Esophagus muscularis mucosa (tissue), 4 donors: ENCODE measurements around the gene MTTP. TPM values are rescaled to one million over a fixed set of nuclear protein-coding genes. Genes with fewer than 3 reads are reported as not detected.
A peak's percentile ranks its signal among the peaks of the same experiment; 100 is the strongest.

ENCODE experiments used
- DNase-seq: peaks from one replicate; pipeline ENCODE4 v3.0.0-alpha.2; 2017; ENCODE audit errors: extremely low spot score
- H3K27ac ChIP-seq, 4 donors: fragments of 200-600 bp; sonication (generic); replicated peaks in 1 of 4; 1 replicate in 3 of 4; 2 replicates in 1 of 4; pipeline ENCODE4 v1.5.1; 2016 to 2019; ENCODE audit warnings: mild to moderate bottlenecking in 1 of 4
- H3K27me3 ChIP-seq, 4 donors: fragments of 200-600 bp; sonication (generic); one replicate each; pipeline versions ENCODE4 v1.5.1 to v1.6.0; 2016 to 2019
- H3K36me3 ChIP-seq, 4 donors: fragments of 200-600 bp; sonication (generic); one replicate each; pipeline ENCODE4 v1.5.1; 2016 to 2019
- H3K4me1 ChIP-seq, 4 donors: fragments of 200-600 bp; sonication (generic); one replicate each; pipeline ENCODE4 v1.5.1; 2016 to 2019
- H3K4me3 ChIP-seq, 4 donors: fragments of 200-600 bp; sonication (generic); 1 replicate in 2 of 4; 2 replicates in 2 of 4; pipeline ENCODE4 v1.5.1; 2016 to 2019; ENCODE audit warnings: mild to moderate bottlenecking in 4 of 4, moderate library complexity in 1 of 4
- H3K9me3 ChIP-seq, 4 donors: fragments of 200-600 bp; sonication (generic); 1 replicate in 3 of 4; 2 replicates in 1 of 4; pipeline ENCODE4 v1.5.1; 2016 to 2019
- CTCF ChIP-seq, 3 experiments: fragments of 200-600 bp in 2 of 3; fragments of 450-650 bp in 1 of 3; sonication (generic) in 2 of 3; IDR thresholded peaks; one replicate each; pipeline ENCODE4 v1.5.1; 2017 to 2019; ENCODE audit warnings: antibody characterized with exemption in 3 of 3, mild to moderate bottlenecking in 2 of 3, moderate library complexity in 1 of 3
- EP300 ChIP-seq: sonication (generic); formaldehyde crosslinking; IDR thresholded peaks from one replicate; pipeline ENCODE4 v1.6.1; 2017; ENCODE audit warnings: antibody characterized with exemption
- POLR2A ChIP-seq: fragments of 450-650 bp; IDR thresholded peaks from one replicate; pipeline ENCODE4 v1.6.1; 2017; ENCODE audit warnings: antibody characterized with exemption, moderate library complexity, mild to moderate bottlenecking, low read depth
- POLR2AphosphoS5 ChIP-seq, 2 donors: sonication (generic); formaldehyde crosslinking; IDR thresholded peaks; one replicate each; pipeline ENCODE4 v1.6.1; 2017; ENCODE audit warnings: antibody characterized with exemption in 2 of 2
- WGBS: methylation state at CpG from one replicate; pipeline ENCODE4 v1.1.5; 2018; 5-methylcytosine and 5-hydroxymethylcytosine counted together
- intact Hi-C: fragments of 100-400 bp; cut with DNase I; formaldehyde crosslinking; loops from one replicate; pipeline ENCODE4 v1.15.1; 2023
- total RNA-seq, 4 donors: library from RNA; depleted of rRNA; stranded (reverse); fragments of >200 nt; gene quantifications; one replicate each; pipeline versions ENCODE4 v1.1.0 to v1.2.1, GENCODE V29; 2016

MTTP gene
- total RNA-seq, 4 donors from 2014 or later: 0.45 to 1.2 (median 0.70) TPM

GRCh38 chr4:99625369-99625768 lies 50.7 kb downstream of the MTTP start:
- no peak for DNase-seq
- Histone ChIP-seq H3K9me3 (no peaks in the 10 kb centered on the region), H3K36me3 (no peaks in the 10 kb centered on the region), H3K4me1 (peaks cover 5 to 39% (median 37%) of the 10 kb centered on the region in 4 donors), H3K4me3 (no peak overlapping the region), H3K27ac (peak overlapping the region in 3 of 4 donors; percentile 16 to 80 (median 73)), H3K27me3 (no peaks in the 10 kb centered on the region)
- WGBS: 92% methylated on average over 5 of the region's 5 CpGs
- intact Hi-C loops: no loop called here
- no peak for TF ChIP-seq POLR2AphosphoS5 (IDR thresholded peaks at IDR 0.05)
- TF ChIP-seq EP300: no peak
- no peak for TF ChIP-seq CTCF (IDR thresholded peaks at IDR 0.05)
- no peak for TF ChIP-seq POLR2A

DNA sequence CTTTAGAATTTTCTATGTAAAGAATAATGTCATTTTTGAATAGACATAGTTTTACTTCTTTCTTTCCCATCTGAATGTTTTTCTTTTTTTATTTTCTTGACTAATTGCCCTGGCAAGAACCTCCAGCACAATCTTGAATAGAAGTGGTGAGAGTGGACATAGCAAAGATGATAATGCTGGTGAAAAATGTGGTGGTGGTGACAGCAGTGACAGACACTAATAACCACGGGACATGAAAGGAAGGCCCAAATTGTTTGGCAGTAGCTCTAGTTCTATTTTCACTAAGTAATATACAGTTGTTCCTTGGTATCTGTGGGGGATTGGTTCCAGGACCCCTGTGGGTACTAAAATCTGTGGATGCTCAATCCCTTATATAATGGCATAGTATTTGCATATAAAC lies 53.4 kb downstream of the MTTP start:
- H3K4me3 ChIP-seq: no peak overlapping the region
- H3K9me3 ChIP-seq: no peaks in the 10 kb centered on the region
- no peak for DNase-seq
- WGBS: 32% methylated on average over 1 of the region's 1 CpG
- peaks cover 5 to 26% (median 24%) of the 10 kb centered on the region in 4 donors for H3K4me1 ChIP-seq
- H3K27me3 ChIP-seq: no peaks in the 10 kb centered on the region
- TF ChIP-seq CTCF (IDR thresholded peaks at IDR 0.05) (no peak), POLR2AphosphoS5 (IDR thresholded peaks at IDR 0.05) (no peak), EP300 (no peak), POLR2A (no peak)
- H3K27ac ChIP-seq: no peak overlapping the region
- intact Hi-C loops: no loop called here
- no peaks in the 10 kb centered on the region for H3K36me3 ChIP-seq

DNA sequence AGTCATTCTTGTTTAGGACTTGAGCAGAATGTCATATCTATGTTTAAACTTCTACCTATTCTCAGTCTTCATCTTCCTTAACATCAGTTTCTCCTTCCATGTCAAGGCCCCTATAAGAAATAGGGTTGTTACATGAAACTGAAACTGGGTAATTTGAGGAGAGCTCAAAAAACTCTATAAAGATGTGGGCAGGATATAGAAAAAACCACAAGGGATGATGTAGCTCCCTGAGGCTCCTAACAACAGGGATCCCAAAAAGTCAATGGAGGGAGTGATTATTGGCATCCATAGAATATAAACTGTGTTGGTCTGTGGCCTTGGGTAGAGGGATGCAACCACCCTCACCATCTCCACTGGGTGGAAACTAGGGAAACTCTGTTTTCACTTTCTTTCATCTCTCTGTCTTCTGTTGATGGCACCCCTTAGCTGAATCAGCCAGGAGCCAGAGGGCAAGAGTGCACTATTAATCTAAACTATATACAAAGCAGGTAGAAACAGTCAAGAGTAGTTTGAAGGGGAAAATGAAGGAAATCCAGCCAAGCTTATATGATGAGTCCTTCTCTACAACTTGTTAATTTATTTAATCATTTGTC lies 55.4 kb downstream of the MTTP start:
- Histone ChIP-seq H3K36me3 (no peaks in the 10 kb centered on the region), H3K27ac (no peak overlapping the region), H3K4me3 (no peak overlapping the region), H3K4me1 (peaks cover 0 to 7% (median 6%) of the 10 kb centered on the region in 4 donors), H3K27me3 (no peaks in the 10 kb centered on the region), H3K9me3 (no peaks in the 10 kb centered on the region)
- TF ChIP-seq POLR2AphosphoS5 (IDR thresholded peaks at IDR 0.05) (no peak), EP300 (no peak), POLR2A (no peak), CTCF (IDR thresholded peaks at IDR 0.05) (no peak)
- no peak for DNase-seq
- intact Hi-C loops: no loop called here

GRCh38 chr4:99630857-99631360 lies 56.3 kb downstream of the MTTP start:
- TF ChIP-seq EP300 (no peak), CTCF (IDR thresholded peaks at IDR 0.05) (no peak), POLR2AphosphoS5 (IDR thresholded peaks at IDR 0.05) (no peak), POLR2A (no peak)
- Histone ChIP-seq H3K27ac (no peak overlapping the region), H3K4me1 (no peaks in the 10 kb centered on the region), H3K36me3 (no peaks in the 10 kb centered on the region), H3K27me3 (no peaks in the 10 kb centered on the region), H3K4me3 (no peak overlapping the region), H3K9me3 (no peaks in the 10 kb centered on the region)
- intact Hi-C loops: no loop called here
- 91% methylated on average over 1 of the region's 1 CpG for WGBS
- DNase-seq: no peak

DNA sequence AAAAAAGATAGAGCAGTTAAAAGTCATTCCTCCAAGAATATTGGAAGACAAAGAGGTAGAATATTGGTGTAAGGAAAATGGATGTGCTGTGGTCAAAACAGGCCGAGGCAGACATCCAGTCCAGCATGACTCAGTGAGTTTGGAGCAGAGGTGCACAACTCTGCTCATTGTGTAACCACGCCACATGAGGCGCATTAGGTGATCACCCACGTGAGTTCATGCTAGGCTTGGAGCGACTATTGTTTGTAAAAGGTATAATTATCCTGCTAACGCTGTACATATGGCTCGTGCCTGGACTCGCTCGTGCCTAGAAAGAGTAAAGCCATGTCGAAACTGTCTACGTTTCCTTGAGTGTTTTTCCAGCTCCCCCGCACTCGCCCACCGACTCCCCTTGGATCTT lies 59.1 kb downstream of the MTTP start:
- Histone ChIP-seq H3K27ac (no peak overlapping the region), H3K27me3 (no peaks in the 10 kb centered on the region), H3K4me1 (peaks cover 0 to 12% (median 8%) of the 10 kb centered on the region in 4 donors), H3K36me3 (no peaks in the 10 kb centered on the region), H3K4me3 (no peak overlapping the region), H3K9me3 (no peaks in the 10 kb centered on the region)
- intact Hi-C loops: no loop called here
- TF ChIP-seq POLR2AphosphoS5 (IDR thresholded peaks at IDR 0.05) (no peak), EP300 (no peak), POLR2A (no peak), CTCF (IDR thresholded peaks at IDR 0.05) (no peak)
- no peak for DNase-seq
- 87% methylated on average over 14 of the region's 14 CpGs for WGBS
